Osteoblast (primary cell): ENCODE measurements around the gene MYL12B. TPM values are rescaled to one million over a fixed set of nuclear protein-coding genes. Genes with fewer than 3 reads are reported as not detected.

Experiments
- DNase-seq: peaks from one replicate; pipeline ENCODE4 v3.0.0; 2011; ENCODE audit warnings: low spot score, mixed read lengths; ENCODE audit not compliant: insufficient read length; ENCODE audit errors: missing footprints
- H2AFZ ChIP-seq: 2 replicates; pipeline ENCODE4 v1.6.0; 2011; ENCODE audit warnings: mild to moderate bottlenecking, low read length
- H3K27ac ChIP-seq: 2 replicates; pipeline ENCODE4 v1.5.1; 2011; ENCODE audit warnings: mild to moderate bottlenecking, low read depth, low read length, moderate library complexity
- H3K27me3 ChIP-seq: 2 replicates; pipeline ENCODE4 v1.6.0; 2012; ENCODE audit warnings: mild to moderate bottlenecking, control low read depth, inconsistent platforms, low read length, moderate library complexity; ENCODE audit not compliant: insufficient read depth
- H3K36me3 ChIP-seq: 2 replicates; pipeline ENCODE4 v1.5.1; 2011; ENCODE audit warnings: mild to moderate bottlenecking, low read length, control low read depth, moderate library complexity; ENCODE audit not compliant: insufficient read depth
- H3K4me1 ChIP-seq: 2 replicates; pipeline ENCODE4 v1.5.1; 2011; ENCODE audit warnings: mild to moderate bottlenecking, low read length, control low read depth, moderate library complexity; ENCODE audit not compliant: insufficient read depth
- H3K4me2 ChIP-seq: 2 replicates; pipeline ENCODE4 v1.6.0; 2011; ENCODE audit warnings: mild to moderate bottlenecking, low read length; ENCODE audit not compliant: insufficient read depth
- H3K4me3 ChIP-seq: fragments of 200-600 bp; sonication (generic); 3 replicates; pipeline ENCODE4 v1.5.1; 2012; ENCODE audit warnings: mild to moderate bottlenecking, low read length, inconsistent platforms; ENCODE audit not compliant: insufficient read depth
- H3K79me2 ChIP-seq: 2 replicates; pipeline ENCODE4 v1.6.0; 2012; ENCODE audit warnings: mild to moderate bottlenecking, low read length, control low read depth, inconsistent platforms; ENCODE audit not compliant: insufficient read depth
- H3K9me3 ChIP-seq: 2 replicates; pipeline ENCODE4 v1.5.1; 2011; ENCODE audit warnings: low read depth, low read length, control low read depth
- H4K20me1 ChIP-seq: 2 replicates; pipeline ENCODE4 v1.6.0; 2012; ENCODE audit warnings: mild to moderate bottlenecking, low read length, control low read depth; ENCODE audit not compliant: insufficient read depth
- CTCF ChIP-seq: IDR thresholded peaks from 2 replicates; pipeline ENCODE4 v1.5.1; 2011; ENCODE audit warnings: mild to moderate bottlenecking, low read depth, low read length, moderate library complexity; ENCODE audit errors: extremely low read depth
- total RNA-seq: library from RNA; depleted of rRNA; stranded (reverse); fragments of >200 nt; gene quantifications from 2 replicates; pipeline ENCODE4 v1.2.3, GENCODE V29; 2012

The MYL12B gene
- total RNA-seq, 1 donor = 278 TPM

- TF ChIP-seq CTCF = no peak
- Histone ChIP-seq H3K27me3 (no peaks in the 10 kb centered on the region), H3K27ac (no peak overlapping the region), H3K36me3 (no peaks in the 10 kb centered on the region), H2AFZ (no peak overlapping the region), H3K9me3 (no peaks in the 10 kb centered on the region), H3K4me3 (no peak overlapping the region), H3K79me2 (no peaks in the 10 kb centered on the region), H4K20me1 (no peaks in the 10 kb centered on the region), H3K4me1 (peaks cover 11% of the 10 kb centered on the region), H3K4me2 (no peak overlapping the region)
- no peak for DNase-seq
Observed at GRCh38 chr18:3223356-3223755, 38.6 kb upstream of the MYL12B start.

- Histone ChIP-seq H3K27ac (no peak overlapping the region), H4K20me1 (no peaks in the 10 kb centered on the region)
- no peak for TF ChIP-seq CTCF
Observed at GRCh38 chr18:3224223-3224622, 37.7 kb upstream of the MYL12B start.

GRCh38 chr18:3225588-3225987 is 36.3 kb upstream of the MYL12B start:
- no peaks in the 10 kb centered on the region for H3K79me2 ChIP-seq
- H3K4me1 ChIP-seq = no peaks in the 10 kb centered on the region
- H3K27ac ChIP-seq = no peak overlapping the region
- H3K4me3 ChIP-seq = no peak overlapping the region
- no peak for DNase-seq
- no peaks in the 10 kb centered on the region for H3K36me3 ChIP-seq
- no peak overlapping the region for H3K4me2 ChIP-seq
- H3K27me3 ChIP-seq = no peaks in the 10 kb centered on the region
- no peaks in the 10 kb centered on the region for H4K20me1 ChIP-seq
- H2AFZ ChIP-seq = no peak overlapping the region
- H3K9me3 ChIP-seq = no peaks in the 10 kb centered on the region
- no peak for TF ChIP-seq CTCF

More at GRCh38 chr18:3224223-3224622, 37.7 kb upstream of the MYL12B start:
- H3K79me2 ChIP-seq = no peaks in the 10 kb centered on the region
- no peak overlapping the region for H3K4me3 ChIP-seq
- H3K27me3 ChIP-seq = no peaks in the 10 kb centered on the region
- no peak overlapping the region for H2AFZ ChIP-seq
- H3K36me3 ChIP-seq = no peaks in the 10 kb centered on the region
- H3K4me1 ChIP-seq = peaks cover 6% of the 10 kb centered on the region
- no peak overlapping the region for H3K4me2 ChIP-seq
- no peak for DNase-seq
- H3K9me3 ChIP-seq = no peaks in the 10 kb centered on the region

- H3K4me1 ChIP-seq = no peaks in the 10 kb centered on the region
- H3K27ac ChIP-seq = no peak overlapping the region
- no peaks in the 10 kb centered on the region for H3K36me3 ChIP-seq
- no peak overlapping the region for H2AFZ ChIP-seq
- no peaks in the 10 kb centered on the region for H3K27me3 ChIP-seq
- TF ChIP-seq CTCF = no peak
- no peaks in the 10 kb centered on the region for H3K79me2 ChIP-seq
- DNase-seq = no peak
- no peak overlapping the region for H3K4me2 ChIP-seq
- no peak overlapping the region for H3K4me3 ChIP-seq
- H3K9me3 ChIP-seq = no peaks in the 10 kb centered on the region
- no peaks in the 10 kb centered on the region for H4K20me1 ChIP-seq
Observed at GRCh38 chr18:3226048-3226447, 35.9 kb upstream of the MYL12B start.
